Measurements from ENCODE around the gene STK32B.
"Not testable (repeated sequence)": the region's sequence is repeated elsewhere in the genome, so short reads cannot be mapped to it uniquely, and the experiment has no call there.

The STK32B gene

GRCh38 chr4:5292101-5292500 lies 240.8 kb downstream of the STK32B start:
- TF ChIP-seq POLR2A (IDR thresholded peaks at IDR 0.05; ENCODE audit: low read length) (no peak), GATA1 (IDR thresholded peaks at IDR 0.05; ENCODE audit: low read depth, low read length) (no peak)
- DNase-seq = no peak

GRCh38 chr4:5298000-5298787 lies 246.9 kb downstream of the STK32B start:
- DNase-seq = not testable (repeated sequence)

- TF ChIP-seq GATA1 (IDR thresholded peaks at IDR 0.05; ENCODE audit: low read depth, low read length) (no peak), POLR2A (IDR thresholded peaks at IDR 0.05; ENCODE audit: low read length) (no peak)
- no peak for DNase-seq
These were observed 249.0 kb downstream of the STK32B start for GRCh38 chr4:5300283-5300682.

- no peak for TF ChIP-seq POLR2A (IDR thresholded peaks at IDR 0.05; ENCODE audit: low read length)
- no peak for TF ChIP-seq GATA1 (IDR thresholded peaks at IDR 0.05; ENCODE audit: low read depth, low read length)
- no peak for DNase-seq
These were observed 256.6 kb downstream of the STK32B start for GRCh38 chr4:5307928-5308327.

GRCh38 chr4:5322321-5322720 lies 271.0 kb downstream of the STK32B start:
- TF ChIP-seq POLR2A (IDR thresholded peaks at IDR 0.05; ENCODE audit: low read length) = no peak
- no peak for DNase-seq

GRCh38 chr4:5330339-5330989 lies 279.2 kb downstream of the STK32B start:
- no peak for DNase-seq
- TF ChIP-seq POLR2A (IDR thresholded peaks at IDR 0.05; ENCODE audit: low read length) (no peak), GATA1 (IDR thresholded peaks at IDR 0.05; ENCODE audit: low read depth, low read length) (no peak)

- no peak for TF ChIP-seq GATA1 (IDR thresholded peaks at IDR 0.05; ENCODE audit: low read depth, low read length)
- TF ChIP-seq POLR2A (IDR thresholded peaks at IDR 0.05; ENCODE audit: low read length) = no peak
- DNase-seq = no peak
These were observed 286.5 kb downstream of the STK32B start for GRCh38 chr4:5337731-5338130.

- TF ChIP-seq GATA1 (IDR thresholded peaks at IDR 0.05; ENCODE audit: low read depth, low read length) = no peak
- no peak for TF ChIP-seq POLR2A (IDR thresholded peaks at IDR 0.05; ENCODE audit: low read length)
- no peak for DNase-seq
These were observed 287.3 kb downstream of the STK32B start for GRCh38 chr4:5338531-5338930.

GRCh38 chr4:5340991-5341451 lies 289.7 kb downstream of the STK32B start:
- DNase-seq = no peak
- TF ChIP-seq GATA1 (IDR thresholded peaks at IDR 0.05; ENCODE audit: low read depth, low read length) = no peak
- no peak for TF ChIP-seq POLR2A (IDR thresholded peaks at IDR 0.05; ENCODE audit: low read length)

GRCh38 chr4:5341526-5341925 lies 290.2 kb downstream of the STK32B start:
- no peak for DNase-seq
- TF ChIP-seq GATA1 (IDR thresholded peaks at IDR 0.05; ENCODE audit: low read depth, low read length) (no peak), POLR2A (IDR thresholded peaks at IDR 0.05; ENCODE audit: low read length) (no peak)

- DNase-seq = no peak
- TF ChIP-seq GATA1 (IDR thresholded peaks at IDR 0.05; ENCODE audit: low read depth, low read length) (no peak), POLR2A (IDR thresholded peaks at IDR 0.05; ENCODE audit: low read length) (no peak)
These were observed 304.6 kb downstream of the STK32B start for GRCh38 chr4:5355846-5356245.

GRCh38 chr4:5357870-5358269 lies 306.6 kb downstream of the STK32B start:
- no peak for DNase-seq
- TF ChIP-seq GATA1 (IDR thresholded peaks at IDR 0.05; ENCODE audit: low read depth, low read length) (no peak), POLR2A (IDR thresholded peaks at IDR 0.05; ENCODE audit: low read length) (no peak)

GRCh38 chr4:5361968-5362367 lies 310.7 kb downstream of the STK32B start:
- no peak for TF ChIP-seq POLR2A (IDR thresholded peaks at IDR 0.05; ENCODE audit: low read length)
- TF ChIP-seq GATA1 (IDR thresholded peaks at IDR 0.05; ENCODE audit: low read depth, low read length) = no peak
- DNase-seq = peak; percentile 11 to 30

- DNase-seq = no peak
- no peak for TF ChIP-seq POLR2A (IDR thresholded peaks at IDR 0.05; ENCODE audit: low read length)
- no peak for TF ChIP-seq GATA1 (IDR thresholded peaks at IDR 0.05; ENCODE audit: low read depth, low read length)
These were observed 313.1 kb downstream of the STK32B start for GRCh38 chr4:5364406-5364805.
